NCI-H2029 treated with DMSO at 0.1 percent for 48 hours (cell line): ENCODE results near the gene TGM2.

Experiments
- DNase-seq: peaks from one replicate; lab custom pipeline; 2025; lab: John Stamatoyannopoulos, UW

The TGM2 gene

GRCh38 chr20:38199501-38200390 is 34.7 kb upstream of the TGM2 start:
- DNase-seq: no peak

- no peak for DNase-seq
Observed at GRCh38 chr20:38198238-38198861, 33.3 kb upstream of the TGM2 start.

GRCh38 chr20:38197619-38198018 is 32.5 kb upstream of the TGM2 start:
- DNase-seq: no peak

GRCh38 chr20:38197217-38197616 is 32.1 kb upstream of the TGM2 start:
- DNase-seq: no peak

GRCh38 chr20:38196592-38196991 is 31.5 kb upstream of the TGM2 start:
- DNase-seq: no peak

GRCh38 chr20:38196076-38196475 is 31.0 kb upstream of the TGM2 start:
- DNase-seq: no peak

GRCh38 chr20:38195521-38195920 is 30.5 kb upstream of the TGM2 start:
- no peak for DNase-seq

- DNase-seq: no peak
Observed at GRCh38 chr20:38194971-38195504, 30.0 kb upstream of the TGM2 start.

- DNase-seq: no peak
Observed at GRCh38 chr20:38193586-38194105, 28.6 kb upstream of the TGM2 start.

- DNase-seq: no peak
Observed at GRCh38 chr20:38192323-38192885, 27.3 kb upstream of the TGM2 start.

GRCh38 chr20:38191654-38192053 is 26.6 kb upstream of the TGM2 start:
- no peak for DNase-seq

- no peak for DNase-seq
Observed at GRCh38 chr20:38190936-38191371, 25.9 kb upstream of the TGM2 start.

- DNase-seq: no peak
Observed at GRCh38 chr20:38190166-38190565, 25.1 kb upstream of the TGM2 start.

GRCh38 chr20:38187517-38187916 is 22.4 kb upstream of the TGM2 start:
- no peak for DNase-seq

GRCh38 chr20:38186788-38187221 is 21.7 kb upstream of the TGM2 start:
- DNase-seq: no peak

- no peak for DNase-seq
Observed at GRCh38 chr20:38184101-38184500, 19.0 kb upstream of the TGM2 start.

GRCh38 chr20:38181971-38182370 is 16.9 kb upstream of the TGM2 start:
- no peak for DNase-seq

GRCh38 chr20:38181207-38181801 is 16.2 kb upstream of the TGM2 start:
- DNase-seq: peak; percentile 9

GRCh38 chr20:38180781-38181180 is 15.7 kb upstream of the TGM2 start:
- no peak for DNase-seq

- DNase-seq: no peak
Observed at GRCh38 chr20:38179846-38180245, 14.8 kb upstream of the TGM2 start.

GRCh38 chr20:38178581-38178980 is 13.5 kb upstream of the TGM2 start:
- no peak for DNase-seq

GRCh38 chr20:38178065-38178491 is 13.0 kb upstream of the TGM2 start:
- DNase-seq: no peak
